ENCODE data around the gene VTI1A. TPM values are rescaled to one million over a fixed set of nuclear protein-coding genes. Genes with fewer than 3 reads are reported as not detected.

The VTI1A gene
- total RNA-seq, 4 donors from 2014 or later: 21.5 to 50.6 (median 37.5) TPM

DNA sequence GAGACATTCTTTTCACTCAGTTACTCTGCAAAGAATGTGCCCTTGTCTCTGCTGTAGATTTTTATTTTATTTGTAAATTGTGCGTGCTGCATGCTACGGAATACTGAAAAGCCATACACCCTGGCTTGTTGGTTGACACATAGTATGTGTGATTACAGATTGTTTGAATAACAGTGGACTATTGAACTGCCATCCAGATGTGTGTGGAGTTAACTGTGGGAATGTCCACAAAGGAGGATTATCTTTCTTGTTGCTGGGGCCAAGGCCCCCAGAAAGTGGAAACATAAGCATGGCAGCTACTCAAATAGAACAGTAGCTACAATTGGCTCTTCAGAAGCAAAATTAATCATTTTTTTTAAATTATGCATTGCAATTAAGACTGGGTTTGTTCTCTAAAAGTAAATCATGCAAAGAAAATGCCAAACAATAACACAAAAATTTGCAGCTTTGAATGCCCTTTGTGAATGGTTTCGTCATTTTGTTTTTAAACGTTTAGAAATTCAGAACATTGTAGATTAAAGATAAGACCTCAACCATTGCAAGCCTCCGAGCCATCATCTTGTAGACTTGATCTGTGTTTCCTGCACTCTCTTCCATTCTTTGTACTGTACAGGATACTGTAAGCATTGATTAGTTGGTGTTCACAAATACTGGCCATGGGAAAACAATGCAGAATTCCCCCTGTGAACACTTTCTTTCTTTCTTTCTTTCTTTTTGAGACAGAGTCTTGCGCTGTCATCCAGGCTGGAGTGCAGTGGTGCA lies 292.8 kb downstream of the VTI1A start:
- TF ChIP-seq, protein P1, sequence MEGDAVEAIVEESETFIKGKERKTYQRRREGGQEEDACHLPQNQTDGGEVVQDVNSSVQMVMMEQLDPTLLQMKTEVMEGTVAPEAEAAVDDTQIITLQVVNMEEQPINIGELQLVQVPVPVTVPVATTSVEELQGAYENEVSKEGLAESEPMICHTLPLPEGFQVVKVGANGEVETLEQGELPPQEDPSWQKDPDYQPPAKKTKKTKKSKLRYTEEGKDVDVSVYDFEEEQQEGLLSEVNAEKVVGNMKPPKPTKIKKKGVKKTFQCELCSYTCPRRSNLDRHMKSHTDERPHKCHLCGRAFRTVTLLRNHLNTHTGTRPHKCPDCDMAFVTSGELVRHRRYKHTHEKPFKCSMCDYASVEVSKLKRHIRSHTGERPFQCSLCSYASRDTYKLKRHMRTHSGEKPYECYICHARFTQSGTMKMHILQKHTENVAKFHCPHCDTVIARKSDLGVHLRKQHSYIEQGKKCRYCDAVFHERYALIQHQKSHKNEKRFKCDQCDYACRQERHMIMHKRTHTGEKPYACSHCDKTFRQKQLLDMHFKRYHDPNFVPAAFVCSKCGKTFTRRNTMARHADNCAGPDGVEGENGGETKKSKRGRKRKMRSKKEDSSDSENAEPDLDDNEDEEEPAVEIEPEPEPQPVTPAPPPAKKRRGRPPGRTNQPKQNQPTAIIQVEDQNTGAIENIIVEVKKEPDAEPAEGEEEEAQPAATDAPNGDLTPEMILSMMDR (IDR thresholded peaks at IDR 0.05): no peak
- TF ChIP-seq POLR2A (IDR thresholded peaks at IDR 0.05): no peak
- Histone ChIP-seq H3K36me3 (no peaks in the 10 kb centered on the region), H3K4me1 (no peaks in the 10 kb centered on the region), H3K27me3 (no peaks in the 10 kb centered on the region), H3K4me3 (no peak overlapping the region), H3K9me3 (no peaks in the 10 kb centered on the region), H3K27ac (no peak overlapping the region)
- intact Hi-C loops (cut with DNase I; ENCODE audit: low total_unique reads): no loop called here
- DNase-seq: no peak

DNA sequence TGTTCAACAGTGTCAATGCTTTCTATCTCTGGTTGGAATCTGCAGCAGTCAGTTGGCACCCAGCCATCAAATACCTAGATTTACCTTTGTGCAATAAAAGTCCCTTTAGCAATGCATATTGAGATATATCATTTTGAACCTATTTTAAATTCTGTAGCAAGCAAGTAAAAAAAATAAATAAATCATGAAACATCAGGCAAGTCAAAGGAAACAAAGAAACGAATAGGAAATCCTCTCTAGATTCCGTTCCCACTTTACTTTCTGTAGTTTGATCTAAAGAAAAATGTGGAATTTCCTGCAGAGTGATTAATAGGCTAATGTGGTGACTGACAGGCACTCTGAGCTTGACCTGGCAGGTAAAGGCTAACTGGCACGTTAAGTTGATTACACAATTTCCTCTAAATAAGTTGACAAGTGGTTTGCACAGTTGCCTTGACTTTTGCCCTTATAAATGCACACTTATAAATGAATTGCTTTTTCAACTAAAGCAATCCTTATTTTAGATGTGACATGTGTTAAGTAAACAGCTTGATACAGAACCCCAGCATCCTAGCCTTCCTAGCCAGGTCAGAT lies 294.9 kb downstream of the VTI1A start:
- TF ChIP-seq, protein P1 (IDR thresholded peaks at IDR 0.05): no peak
- TF ChIP-seq POLR2A (IDR thresholded peaks at IDR 0.05): no peak
- H3K27ac ChIP-seq: no peak overlapping the region

DNA sequence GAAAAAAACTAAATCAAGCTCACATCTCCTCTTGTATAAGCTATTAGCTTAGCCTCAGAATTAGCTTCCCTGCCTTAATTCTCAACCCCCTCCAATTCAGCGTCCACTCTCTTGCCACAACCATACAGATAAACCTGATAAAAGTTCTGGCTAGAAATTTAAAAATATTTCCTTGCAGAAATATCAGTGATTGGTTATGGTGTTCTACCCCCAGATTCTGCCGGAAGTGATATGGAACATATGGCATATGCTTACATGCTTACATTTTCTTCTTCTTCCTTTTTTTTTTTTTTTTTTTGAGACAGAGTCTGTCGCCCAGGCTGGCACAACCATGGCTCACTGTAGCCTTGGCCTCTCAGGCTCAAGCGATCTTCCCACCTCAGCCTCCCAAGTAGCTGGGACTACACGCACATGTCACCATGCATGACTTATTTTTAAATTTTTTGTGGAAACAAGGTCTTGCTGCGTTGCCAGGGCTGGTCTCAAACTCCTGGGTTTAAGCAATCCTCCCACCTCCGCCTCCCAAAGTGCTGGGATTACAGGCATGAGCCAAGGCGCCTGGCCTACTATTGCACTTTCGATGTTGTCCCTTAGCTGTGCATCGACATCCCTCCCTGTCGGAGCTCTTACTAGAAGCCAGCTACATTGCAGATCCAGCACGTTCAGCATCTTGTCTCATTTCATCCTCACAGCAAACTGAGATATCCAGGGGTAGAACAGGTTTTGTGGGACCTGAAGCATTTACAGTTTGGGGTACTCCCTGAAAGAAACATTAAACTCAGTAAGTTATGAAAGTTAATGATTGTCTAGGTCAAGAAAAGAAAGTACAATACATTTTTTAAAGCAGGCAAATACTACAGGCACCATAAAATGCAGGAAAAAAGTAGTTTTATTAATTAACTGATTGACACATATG lies 297.4 kb downstream of the VTI1A start:
- no peak overlapping the region for H3K27ac ChIP-seq
- H3K36me3 ChIP-seq: no peaks in the 10 kb centered on the region
- no peaks in the 10 kb centered on the region for H3K9me3 ChIP-seq
- H3K27me3 ChIP-seq: no peaks in the 10 kb centered on the region
- H3K4me1 ChIP-seq: no peaks in the 10 kb centered on the region
- TF ChIP-seq POLR2A (IDR thresholded peaks at IDR 0.05): no peak
- TF ChIP-seq, protein P1 (IDR thresholded peaks at IDR 0.05): no peak
- H3K4me3 ChIP-seq: no peak overlapping the region
- intact Hi-C loops (cut with DNase I; ENCODE audit: low total_unique reads): no loop called here
- no peak for DNase-seq

More for the DNA sequence above, 294.9 kb downstream of the VTI1A start:
- no peak for DNase-seq
- intact Hi-C loops (cut with DNase I; ENCODE audit: low total_unique reads): no loop called here
- Histone ChIP-seq H3K4me3 (no peak overlapping the region), H3K4me1 (no peaks in the 10 kb centered on the region), H3K27me3 (no peaks in the 10 kb centered on the region), H3K9me3 (no peaks in the 10 kb centered on the region), H3K36me3 (no peaks in the 10 kb centered on the region)

DNA sequence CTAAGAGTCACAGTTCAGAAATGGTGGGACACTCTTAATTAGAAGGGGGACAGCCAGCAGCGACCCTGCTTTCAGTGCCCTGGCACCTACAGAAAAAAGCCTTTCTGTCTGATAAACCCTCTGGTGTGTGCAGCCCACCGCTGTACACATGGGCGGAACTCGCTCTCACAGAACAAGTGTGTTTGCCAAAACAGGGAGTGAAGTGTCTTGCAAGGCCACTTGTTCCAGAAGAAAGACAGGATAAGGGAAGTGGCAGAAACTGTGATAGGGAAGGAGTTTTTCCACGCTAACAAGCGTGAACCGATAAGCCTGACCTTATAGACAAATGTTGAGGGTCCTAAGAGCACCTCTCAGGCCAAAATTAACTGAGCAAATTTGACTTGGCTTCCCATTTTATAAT lies 299.3 kb downstream of the VTI1A start:
- H3K27ac ChIP-seq: no peak overlapping the region
- no peaks in the 10 kb centered on the region for H3K9me3 ChIP-seq
- no peaks in the 10 kb centered on the region for H3K4me1 ChIP-seq
- no peak for TF ChIP-seq POLR2A (IDR thresholded peaks at IDR 0.05)
- TF ChIP-seq, protein P1 (IDR thresholded peaks at IDR 0.05): no peak
- intact Hi-C loops (cut with DNase I; ENCODE audit: low total_unique reads): no loop called here
- no peaks in the 10 kb centered on the region for H3K27me3 ChIP-seq
- no peak overlapping the region for H3K4me3 ChIP-seq
- DNase-seq: no peak
- H3K36me3 ChIP-seq: no peaks in the 10 kb centered on the region

Data from uterus (tissue), 4 donors.